HG03520 (cell line): ENCODE results near the gene ABL2.
"Not testable (repeated sequence)": the region's sequence is repeated elsewhere in the genome, so short reads cannot be mapped to it uniquely, and the experiment has no call there.

Source experiments
- ATAC-seq: cut with Tn5 transposase; IDR thresholded peaks from one replicate; pipeline ENCODE4 v1.9.1; 2021; ENCODE audit warnings: mild to moderate bottlenecking, moderate library complexity; ENCODE audit not compliant: unreplicated experiment

Gene ABL2

GRCh38 chr1:179217943-179218507 lies 11.5 kb downstream of the ABL2 start:
- ATAC-seq = no peak

DNA sequence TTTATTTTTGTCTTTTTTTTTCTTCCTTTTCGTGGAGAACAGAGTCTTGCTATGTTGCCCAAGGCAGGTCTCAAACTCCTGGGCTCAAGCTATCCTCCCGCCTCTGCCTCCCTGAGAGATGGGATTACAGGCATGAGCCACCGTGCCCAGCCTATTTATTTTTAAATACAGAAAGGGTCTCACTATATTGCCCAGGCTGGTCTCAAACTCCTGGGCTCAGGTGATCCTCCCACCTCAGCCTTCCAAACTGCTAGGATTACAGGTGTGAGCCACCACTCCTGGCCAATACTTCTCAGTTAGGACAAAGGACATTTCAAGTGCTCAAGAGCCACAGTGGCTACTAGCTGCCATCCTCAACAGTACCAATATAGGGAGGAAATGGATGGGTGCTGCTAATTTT lies 16.2 kb downstream of the ABL2 start:
- ATAC-seq = not testable (repeated sequence)

GRCh38 chr1:179208681-179209477 lies 20.6 kb downstream of the ABL2 start:
- ATAC-seq = no peak

DNA sequence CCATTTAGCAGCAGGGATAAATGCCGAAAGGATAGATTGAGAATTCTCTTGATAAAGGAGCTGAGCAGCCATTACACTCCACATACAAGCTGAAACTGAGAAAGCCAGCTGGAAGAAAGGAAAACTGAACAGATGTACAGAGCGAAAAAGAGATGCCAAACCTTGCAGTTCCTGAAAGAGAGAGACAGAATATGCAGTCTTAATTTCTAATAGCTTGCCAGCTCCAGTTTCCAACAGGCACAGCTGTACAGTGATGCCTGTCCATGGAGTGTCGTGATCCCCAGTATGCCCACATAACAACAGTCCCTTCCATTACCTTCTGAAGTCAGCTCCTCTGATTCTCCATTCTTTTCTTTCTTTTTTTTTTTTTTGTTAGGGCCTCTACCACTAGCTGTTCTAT lies 22.7 kb downstream of the ABL2 start:
- ATAC-seq = no peak

GRCh38 chr1:179205284-179205683 lies 24.2 kb downstream of the ABL2 start:
- ATAC-seq = no peak

DNA sequence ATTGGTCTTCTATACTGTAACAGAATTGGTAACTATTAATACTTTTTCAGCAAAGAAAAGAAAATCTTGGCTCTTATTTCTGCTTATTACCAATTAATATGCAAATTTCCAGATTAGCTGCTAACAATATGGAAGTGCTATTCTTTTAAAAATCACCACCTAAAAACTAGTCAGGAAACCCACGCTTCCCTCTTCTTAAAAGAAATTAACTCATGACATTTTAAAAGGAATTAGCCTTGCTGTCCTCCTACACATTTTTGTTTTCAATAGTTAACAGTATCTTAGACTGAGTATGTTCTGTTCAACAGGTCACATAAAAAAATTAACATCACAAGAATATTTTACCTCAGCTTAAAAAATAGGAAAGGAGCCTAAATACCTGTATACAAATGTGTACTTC lies 27.3 kb downstream of the ABL2 start:
- no peak for ATAC-seq

- ATAC-seq = no peak
Observed at GRCh38 chr1:179200586-179200985, 28.9 kb downstream of the ABL2 start.

GRCh38 chr1:179197690-179198297 lies 31.7 kb downstream of the ABL2 start:
- no peak for ATAC-seq

- not testable (repeated sequence) for ATAC-seq
Observed at GRCh38 chr1:179195857-179196256, 33.6 kb downstream of the ABL2 start.

- ATAC-seq = no peak
Observed at GRCh38 chr1:179195376-179195775, 34.1 kb downstream of the ABL2 start.

GRCh38 chr1:179194068-179194537 lies 35.4 kb downstream of the ABL2 start:
- no peak for ATAC-seq

DNA sequence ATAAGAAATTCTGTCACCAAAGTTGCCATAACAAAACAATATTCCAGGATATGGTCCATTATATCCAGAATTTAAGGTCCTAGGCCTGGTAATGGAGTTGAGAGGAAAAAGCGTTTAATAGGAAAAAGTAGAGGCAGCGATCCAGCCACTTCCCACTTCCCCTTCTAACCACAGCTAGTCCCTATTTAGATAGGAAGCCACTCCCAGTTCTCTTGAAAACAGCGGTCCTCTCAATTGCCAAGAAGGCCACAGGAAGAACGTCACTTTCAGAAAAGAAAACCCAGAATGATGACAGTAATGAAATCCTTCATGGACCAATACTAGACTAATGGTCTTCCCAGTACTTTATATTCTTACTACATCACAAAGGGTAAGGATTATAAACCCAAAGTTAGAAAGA lies 38.6 kb downstream of the ABL2 start:
- ATAC-seq = no peak

DNA sequence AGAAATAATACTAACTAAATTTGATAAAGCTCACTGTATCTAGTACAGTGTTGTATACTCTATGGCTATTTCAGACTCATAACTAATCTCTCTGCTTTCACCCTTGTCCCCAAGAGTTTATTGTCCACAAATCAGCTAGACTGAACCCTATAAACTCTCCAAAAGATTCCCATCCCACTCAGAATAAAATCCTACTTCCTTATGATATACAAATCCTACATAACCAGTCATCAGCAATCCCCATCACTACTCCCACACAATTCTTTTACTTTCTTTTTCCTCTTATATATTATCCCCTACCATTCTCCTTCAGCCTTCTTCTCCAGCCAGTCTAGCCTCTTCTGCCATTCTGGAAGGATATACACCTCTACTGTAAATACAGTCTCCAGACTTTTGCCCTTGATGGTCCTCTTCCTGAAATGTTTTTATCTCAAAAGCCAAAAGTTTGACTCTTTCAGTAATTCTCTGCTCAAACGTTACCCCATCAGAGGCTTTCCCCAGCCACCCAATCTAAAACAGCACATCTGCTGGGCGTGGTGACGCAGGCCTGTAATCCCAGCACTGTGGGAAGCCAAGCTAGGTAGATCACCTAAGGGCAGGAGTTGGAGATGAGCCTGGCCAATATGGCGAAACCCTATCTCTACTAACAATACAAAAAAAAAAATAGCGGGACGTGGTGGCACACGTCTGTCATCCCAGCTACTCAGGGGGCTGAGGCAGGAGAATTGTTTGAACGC lies 41.6 kb downstream of the ABL2 start:
- no peak for ATAC-seq

GRCh38 chr1:179187043-179187442 lies 42.4 kb downstream of the ABL2 start:
- no peak for ATAC-seq

- ATAC-seq = no peak
Observed at GRCh38 chr1:179184403-179184802, 45.1 kb downstream of the ABL2 start.

DNA sequence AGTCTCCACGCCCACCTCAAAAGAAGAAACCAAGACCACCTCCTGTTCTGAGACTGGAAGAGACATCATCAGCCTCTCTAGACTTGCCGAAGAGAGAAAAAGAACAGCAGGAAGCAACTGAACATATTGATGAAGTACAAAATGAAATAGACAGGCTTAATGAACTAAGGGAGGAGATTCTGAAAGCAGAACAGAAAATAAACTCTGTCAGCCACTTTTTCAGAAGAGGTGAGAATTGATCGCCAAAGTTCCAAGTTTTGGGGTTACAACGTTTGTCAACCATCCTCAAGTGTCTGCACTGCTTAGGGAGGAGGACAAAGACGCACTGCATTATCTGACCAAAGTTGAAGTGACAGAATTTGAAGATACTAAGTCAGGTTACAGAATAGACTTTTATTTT lies 45.6 kb downstream of the ABL2 start:
- no peak for ATAC-seq

DNA sequence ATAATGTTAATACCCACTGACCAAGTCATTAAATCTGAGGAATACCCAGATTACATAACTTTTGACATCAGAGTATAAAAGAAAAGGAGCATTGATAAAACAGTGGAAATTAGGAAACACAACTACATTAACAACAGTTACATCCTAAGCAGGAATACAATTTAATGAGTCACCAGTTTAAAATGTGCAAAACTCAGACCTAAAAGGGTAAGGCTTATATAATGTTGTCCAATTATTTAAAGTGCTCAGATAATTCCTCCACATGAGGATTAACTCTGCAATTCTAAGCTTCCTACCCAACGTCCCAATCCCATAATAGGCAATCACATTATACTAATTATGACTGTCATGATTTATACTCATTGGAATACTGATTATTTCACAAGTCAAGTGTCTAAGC lies 50.5 kb downstream of the ABL2 start:
- ATAC-seq = no peak

DNA sequence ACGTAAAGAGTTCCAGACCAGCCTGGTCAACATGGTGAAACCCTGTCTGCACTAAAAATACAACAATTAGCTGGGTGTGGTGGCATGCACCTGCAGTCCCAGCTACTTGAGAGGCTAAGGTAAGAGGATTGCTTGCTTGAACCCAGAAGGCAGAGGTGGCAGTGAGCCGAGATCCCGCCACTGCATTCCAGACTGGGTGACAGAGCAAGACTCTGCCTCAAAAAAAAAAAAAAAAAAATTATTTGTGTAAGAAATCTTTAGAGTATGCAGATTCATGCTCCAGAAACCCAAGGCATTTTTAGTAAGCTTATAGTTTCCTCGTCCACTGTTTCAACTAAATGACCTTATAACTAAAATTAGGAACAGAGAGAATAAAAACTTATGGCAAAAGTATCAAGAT lies 51.3 kb downstream of the ABL2 start:
- no peak for ATAC-seq

GRCh38 chr1:179177615-179178014 lies 51.9 kb downstream of the ABL2 start:
- ATAC-seq = no peak

DNA sequence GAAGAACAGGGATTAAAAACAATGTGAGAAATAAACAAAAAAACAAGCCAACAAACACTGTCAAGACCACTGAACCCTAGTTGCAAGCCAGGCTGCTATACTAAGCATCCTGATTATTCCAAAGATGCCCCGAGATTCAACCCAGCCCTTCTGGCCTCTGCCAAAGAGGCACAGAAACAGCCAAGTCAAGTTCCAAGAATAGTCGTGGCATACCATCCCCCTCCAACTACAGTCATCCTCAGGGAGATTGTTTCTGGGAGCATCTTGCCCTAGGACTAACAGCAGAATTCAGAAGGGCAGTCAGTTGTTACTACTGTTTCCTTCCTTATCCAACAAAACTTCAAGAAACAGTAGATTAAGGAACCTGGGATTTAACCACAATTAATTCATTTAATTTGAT lies 52.3 kb downstream of the ABL2 start:
- ATAC-seq = no peak

DNA sequence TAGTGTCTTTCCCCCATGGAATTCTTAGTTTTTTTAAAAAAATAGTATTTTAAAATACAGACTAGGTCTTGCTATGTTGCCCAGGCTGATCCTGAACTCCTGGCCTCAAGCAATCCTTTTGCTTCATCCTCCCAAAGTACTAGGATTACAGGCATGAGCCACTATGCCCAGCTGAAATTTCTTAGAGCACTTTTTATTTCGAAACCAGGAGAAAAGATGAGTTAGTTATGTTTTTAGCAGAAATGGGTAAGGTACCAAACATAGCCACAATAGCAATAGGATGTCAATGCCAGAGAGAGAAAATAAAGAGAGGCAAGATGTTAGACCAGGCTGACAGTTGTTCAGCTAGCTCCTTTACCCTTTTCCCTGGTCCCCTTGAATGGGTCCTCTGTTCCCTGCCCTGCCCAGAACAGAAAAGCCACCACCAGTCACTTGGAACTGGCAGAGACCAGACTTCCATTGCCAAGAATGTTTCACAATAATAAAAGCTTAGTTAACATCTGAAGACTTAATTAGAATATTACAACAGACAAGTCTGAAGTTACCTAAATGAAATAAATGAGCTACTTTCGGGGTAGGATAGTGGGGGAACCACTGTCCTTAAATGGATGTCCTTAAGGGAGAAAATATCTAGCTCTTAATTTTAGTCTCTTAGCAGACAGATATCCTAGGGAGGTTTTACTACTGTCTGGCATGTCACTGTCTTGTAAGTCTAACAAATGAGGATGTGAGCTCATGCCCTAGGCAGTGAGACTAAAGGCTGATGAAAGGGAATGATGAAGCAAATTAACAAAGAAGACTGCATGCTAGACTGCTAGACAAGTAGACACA lies 54.3 kb downstream of the ABL2 start:
- no peak for ATAC-seq
